IMR-90 (cell line): Measurements from ENCODE around the gene SERPINA9.

Source experiments
- BHLHE40 ChIP-seq: fragments of 150-350 bp; IDR thresholded peaks from 2 replicates; pipeline ENCODE4 v1.6.1; 2016; ENCODE audit warnings: mild to moderate bottlenecking, low read depth, low read length
- CEBPB ChIP-seq: IDR thresholded peaks from 2 replicates; pipeline ENCODE4 v1.6.1; 2012; ENCODE audit warnings: low read depth, low read length, improper control_type of control experiment
- CTCF ChIP-seq: conservative IDR thresholded peaks from 2 replicates; pipeline ENCODE4 v1.5.1; 2012; ENCODE audit warnings: mild to moderate bottlenecking, low read depth, low read length, improper control_type of control experiment
- ELK1 ChIP-seq: fragments of 150-350 bp; IDR thresholded peaks from 2 replicates; pipeline ENCODE4 v1.6.1; 2016; ENCODE audit warnings: low read depth, mild to moderate bottlenecking, low read length, moderate library complexity, borderline replicate concordance
- FOS ChIP-seq: fragments of 150-350 bp; IDR thresholded peaks from 2 replicates; pipeline ENCODE4 v1.6.1; 2016; ENCODE audit warnings: low read depth, low read length
- MAFK ChIP-seq: IDR thresholded peaks from 2 replicates; pipeline ENCODE4 v1.6.1; 2012; ENCODE audit warnings: low read depth, low read length, improper control_type of control experiment
- MAZ ChIP-seq: IDR thresholded peaks from 2 replicates; pipeline ENCODE4 v1.6.1; 2012; ENCODE audit warnings: low read depth, mild to moderate bottlenecking, low read length, improper control_type of control experiment, moderate library complexity, borderline replicate concordance
- MXI1 ChIP-seq: IDR thresholded peaks from 2 replicates; pipeline ENCODE4 v1.6.1; 2012; ENCODE audit warnings: low read depth, mild to moderate bottlenecking, low read length, moderate library complexity, borderline replicate concordance
- POLR2A ChIP-seq: IDR thresholded peaks from 2 replicates; pipeline ENCODE4 v1.6.1; 2012; ENCODE audit warnings: mild to moderate bottlenecking, low read depth, low read length
- RAD21 ChIP-seq: IDR thresholded peaks from 2 replicates; pipeline ENCODE4 v1.6.1; 2012; ENCODE audit warnings: low read length, improper control_type of control experiment
- SMC3 ChIP-seq: fragments of 150-350 bp; IDR thresholded peaks from 2 replicates; pipeline ENCODE4 v1.6.1; 2016; ENCODE audit warnings: low read depth, mild to moderate bottlenecking, antibody characterized with exemption, low read length, moderate library complexity
- USF2 ChIP-seq: fragments of 150-350 bp; IDR thresholded peaks from 2 replicates; pipeline ENCODE4 v1.6.1; 2017; ENCODE audit warnings: mild to moderate bottlenecking, antibody characterized with exemption, low read length, low read depth

- TF ChIP-seq CTCF: no peak
- no peak for TF ChIP-seq FOS
- TF ChIP-seq POLR2A: no peak
- TF ChIP-seq RAD21: no peak
- TF ChIP-seq MXI1: no peak
- TF ChIP-seq SMC3: no peak
- TF ChIP-seq CEBPB: no peak
- TF ChIP-seq MAZ: no peak
- TF ChIP-seq MAFK: no peak
- TF ChIP-seq ELK1: no peak
- no peak for TF ChIP-seq USF2
- TF ChIP-seq BHLHE40: no peak
These were observed 2.4 kb upstream of the SERPINA9 start for GRCh38 chr14:94478420-94478819.
